Activated CD8-positive, alpha-beta T cell treated with anti-CD3 and anti-CD28 coated beads for 36 hours (primary cell): ENCODE results near the gene MS4A8. TPM values are rescaled to one million over a fixed set of nuclear protein-coding genes. Genes with fewer than 3 reads are reported as not detected.

Source experiments
- ATAC-seq: fragments of 200-7000 bp; cut with Tn5 transposase; one replicate; pipeline ENCODE4 v1.10.0; 2021; ENCODE audit warnings: mild to moderate bottlenecking, moderate library complexity
- CTCF ChIA-PET: fragments of 350-600 bp; sonication (Branson Sonifier 250); formaldehyde crosslinking; loops from one replicate; lab custom pipeline; 2021; ENCODE audit warnings: antibody characterized with exemption; lab: Charles Lee
- POLR2A ChIA-PET: fragments of 350-600 bp; sonication (Branson Sonifier 250); formaldehyde crosslinking; loops from one replicate; lab custom pipeline; 2021; ENCODE audit warnings: antibody characterized with exemption; lab: Charles Lee
- DNase-seq: peaks from one replicate; pipeline ENCODE4 v3.0.0-alpha.2; 2020
- H3K27ac Mint-ChIP-seq: one replicate; pipeline ENCODE4 v1.8.0; 2021; ENCODE audit warnings: mild to moderate bottlenecking, mixed read lengths
- H3K27me3 Mint-ChIP-seq: one replicate; pipeline ENCODE4 v1.8.0; 2021; ENCODE audit warnings: mixed read lengths
- H3K36me3 Mint-ChIP-seq: one replicate; pipeline ENCODE4 v1.8.0; 2021; ENCODE audit warnings: low read depth, mixed read lengths
- H3K4me1 Mint-ChIP-seq: one replicate; pipeline ENCODE4 v1.8.0; 2021; ENCODE audit warnings: low read depth, mixed read lengths
- H3K4me3 Mint-ChIP-seq: one replicate; pipeline ENCODE4 v1.8.0; 2021; ENCODE audit warnings: mild to moderate bottlenecking, moderate library complexity, mixed read lengths
- H3K9me3 Mint-ChIP-seq: one replicate; pipeline ENCODE4 v1.8.0; 2021; ENCODE audit warnings: mixed read lengths
- CTCF ChIP-seq: fragments of 200-600 bp; IDR thresholded peaks from one replicate; pipeline ENCODE4 v1.8.0; 2022; ENCODE audit warnings: antibody characterized with exemption, mild to moderate bottlenecking
- intact Hi-C: fragments of 100-400 bp; cut with micrococcal nuclease; formaldehyde crosslinking; loops from one replicate; pipeline ENCODE4 v1.10.0; 2022
- total RNA-seq, 2 experiments: library from RNA; stranded (reverse); gene quantifications; one replicate each; pipeline ENCODE4 v1.2.3, GENCODE V29; 2021

MS4A8 gene
- total RNA-seq, 2 experiments from 2014 or later = not detected

GRCh38 chr11:60743058-60743457 lies 43.6 kb downstream of the MS4A8 start:
- Mint-ChIP-seq H3K27me3 (peaks cover 8% of the 10 kb centered on the region), H3K4me1 (no peaks in the 10 kb centered on the region), H3K27ac (no peak overlapping the region), H3K4me3 (no peak overlapping the region), H3K9me3 (peaks cover 3% of the 10 kb centered on the region), H3K36me3 (no peaks in the 10 kb centered on the region)
- no peak for ATAC-seq
- intact Hi-C loops = no loop called here
- ChIA-PET CTCF (interaction anchor here (1.0 to 1.2 kb wide), 3 partner anchors 13 to 380 kb away, joined by 3 to 4 read pairs (median 3); partner anchors contain the start of gene MS4A15), POLR2A (no interaction called here)
- no peak for DNase-seq
- TF ChIP-seq CTCF = no peak

- H3K36me3 Mint-ChIP-seq = no peaks in the 10 kb centered on the region
- DNase-seq (no peak), ATAC-seq (no peak)
- no peaks in the 10 kb centered on the region for H3K4me1 Mint-ChIP-seq
- no peak overlapping the region for H3K27ac Mint-ChIP-seq
- H3K4me3 Mint-ChIP-seq = no peak overlapping the region
- ChIA-PET POLR2A (no interaction called here), CTCF (interaction anchor here (1.1 kb wide), 1 partner anchor 381 kb away, joined by 4 read pairs; no protein-coding TSS in a partner anchor)
- intact Hi-C loops = no loop called here
- H3K9me3 Mint-ChIP-seq = peaks cover 3% of the 10 kb centered on the region
- no peak for TF ChIP-seq CTCF
- H3K27me3 Mint-ChIP-seq = peaks cover 6% of the 10 kb centered on the region
Observed at GRCh38 chr11:60744114-60744513, 44.7 kb downstream of the MS4A8 start.

GRCh38 chr11:60747359-60747873 lies 48.0 kb downstream of the MS4A8 start:
- Mint-ChIP-seq H3K27ac (no peak overlapping the region), H3K4me3 (no peak overlapping the region), H3K9me3 (peaks cover 3% of the 10 kb centered on the region), H3K36me3 (no peaks in the 10 kb centered on the region), H3K27me3 (peaks cover 9% of the 10 kb centered on the region), H3K4me1 (no peaks in the 10 kb centered on the region)
- POLR2A ChIA-PET = no interaction called here
- CTCF ChIA-PET = no interaction called here
- no peak for TF ChIP-seq CTCF
- ATAC-seq (no peak), DNase-seq (no peak)
- intact Hi-C loops = no loop called here

- intact Hi-C loops = no loop called here
- no peaks in the 10 kb centered on the region for H3K4me1 Mint-ChIP-seq
Observed at GRCh38 chr11:60748225-60748624, 48.8 kb downstream of the MS4A8 start.

More at GRCh38 chr11:60748225-60748624, 48.8 kb downstream of the MS4A8 start:
- Mint-ChIP-seq H3K4me3 (no peak overlapping the region), H3K27me3 (peaks cover 9% of the 10 kb centered on the region), H3K27ac (no peak overlapping the region), H3K36me3 (no peaks in the 10 kb centered on the region), H3K9me3 (peaks cover 3% of the 10 kb centered on the region)
- ChIA-PET POLR2A (no interaction called here), CTCF (interaction anchor here (1.1 kb wide), 1 partner anchor 27 kb away, joined by 3 read pairs; no protein-coding TSS in a partner anchor)
- TF ChIP-seq CTCF = no peak
- ATAC-seq = no peak
- no peak for DNase-seq
